GM12801 (cell line): ENCODE data around the gene SMC1B.
A peak's percentile ranks its signal among the peaks of the same experiment; 100 is the strongest.

Experiments used
- CTCF ChIP-seq: IDR thresholded peaks from one replicate; pipeline ENCODE4 v1.5.1; 2011; ENCODE audit warnings: control low read depth; ENCODE audit not compliant: insufficient read length; ENCODE audit errors: extremely low read depth

Gene SMC1B

GRCh38 chr22:45435544-45436139, 22.2 kb upstream of the SMC1B start:
- TF ChIP-seq CTCF: peak; percentile 67

- TF ChIP-seq CTCF: no peak
Observed at GRCh38 chr22:45434981-45435380, 21.6 kb upstream of the SMC1B start.

- TF ChIP-seq CTCF: no peak
Observed at GRCh38 chr22:45430871-45431270, 17.5 kb upstream of the SMC1B start.

GRCh38 chr22:45429981-45430775, 16.8 kb upstream of the SMC1B start:
- TF ChIP-seq CTCF: no peak

GRCh38 chr22:45429424-45429823, 16.0 kb upstream of the SMC1B start:
- TF ChIP-seq CTCF: no peak

- no peak for TF ChIP-seq CTCF
Observed at GRCh38 chr22:45428391-45429385, 15.3 kb upstream of the SMC1B start.

GRCh38 chr22:45427114-45427513, 13.7 kb upstream of the SMC1B start:
- no peak for TF ChIP-seq CTCF
